Cardiac septum (tissue), 1 donor: ENCODE measurements around the gene TBPL1. TPM values are rescaled to one million over a fixed set of nuclear protein-coding genes. Genes with fewer than 3 reads are reported as not detected.
"Not testable (repeated sequence)": the region's sequence is repeated elsewhere in the genome, so short reads cannot be mapped to it uniquely, and the experiment has no call there.

ENCODE experiments used
- DNase-seq: peaks from one replicate; pipeline ENCODE4 v3.0.0-alpha.2; 2020; ENCODE audit warnings: low spot score
- intact Hi-C: fragments of 100-400 bp; cut with DNase I; formaldehyde crosslinking; loops from one replicate; pipeline ENCODE4 v1.14.0; 2022
- total RNA-seq: library from RNA; stranded (reverse); fragmentation: NEBNext Ultra II Directional; extraction: Animal tissue kit (Norgen Biotek cat#: 25700); gene quantifications from one replicate; pipeline ENCODE4 v1.2.1, GENCODE V29; 2021
- donor health status: DM: no; HTN: no; CAD: no.

TBPL1 gene
- total RNA-seq, 1 donor from 2014 or later = 12.2 TPM

DNA sequence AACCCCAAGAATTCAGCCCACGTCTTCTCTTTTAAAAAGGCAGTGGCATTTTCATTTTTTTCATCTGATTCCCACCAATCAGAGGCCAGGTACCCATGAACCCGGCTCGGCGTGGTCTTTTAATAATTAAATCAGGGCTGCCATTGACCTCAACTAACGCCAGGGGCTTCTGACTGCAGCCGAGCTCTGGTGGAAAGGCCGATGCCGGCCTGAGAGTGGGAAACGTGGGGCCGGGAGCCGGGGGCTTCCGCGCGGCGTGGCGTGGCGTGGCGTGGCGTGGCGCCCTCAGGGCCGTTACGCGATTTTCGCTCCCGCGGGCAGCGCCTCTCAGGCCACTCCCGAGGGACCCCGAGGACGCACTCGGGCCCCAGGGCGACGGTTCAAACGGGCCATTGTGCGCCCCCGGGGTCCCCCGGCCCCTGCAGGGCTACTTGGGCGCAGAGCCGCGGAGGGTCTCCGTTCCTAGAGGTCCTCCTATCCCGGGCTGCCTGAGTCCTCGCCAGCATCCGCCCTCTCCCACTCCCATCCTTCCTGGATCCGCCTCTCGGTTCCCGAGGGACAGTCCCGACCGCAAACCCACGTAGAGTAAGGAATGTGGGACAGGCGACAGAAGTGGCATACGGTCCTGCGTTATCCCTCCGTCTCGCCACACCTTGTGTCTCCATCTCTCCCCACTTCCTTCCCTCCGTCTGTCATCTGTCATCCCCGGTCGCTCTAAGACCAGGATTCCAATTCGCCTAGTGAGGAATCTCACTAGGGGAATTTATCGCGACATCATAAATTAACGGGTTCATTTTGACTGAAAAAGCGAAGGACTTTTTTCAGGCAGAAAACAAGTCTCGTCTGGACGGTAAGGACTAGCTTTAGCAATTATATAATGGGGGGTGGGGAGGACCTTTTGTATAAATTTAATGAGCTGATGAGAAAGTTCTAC lies 876 bp upstream of the TBPL1 start:
- intact Hi-C loops = no loop called here
- DNase-seq = peak; percentile 84

DNA sequence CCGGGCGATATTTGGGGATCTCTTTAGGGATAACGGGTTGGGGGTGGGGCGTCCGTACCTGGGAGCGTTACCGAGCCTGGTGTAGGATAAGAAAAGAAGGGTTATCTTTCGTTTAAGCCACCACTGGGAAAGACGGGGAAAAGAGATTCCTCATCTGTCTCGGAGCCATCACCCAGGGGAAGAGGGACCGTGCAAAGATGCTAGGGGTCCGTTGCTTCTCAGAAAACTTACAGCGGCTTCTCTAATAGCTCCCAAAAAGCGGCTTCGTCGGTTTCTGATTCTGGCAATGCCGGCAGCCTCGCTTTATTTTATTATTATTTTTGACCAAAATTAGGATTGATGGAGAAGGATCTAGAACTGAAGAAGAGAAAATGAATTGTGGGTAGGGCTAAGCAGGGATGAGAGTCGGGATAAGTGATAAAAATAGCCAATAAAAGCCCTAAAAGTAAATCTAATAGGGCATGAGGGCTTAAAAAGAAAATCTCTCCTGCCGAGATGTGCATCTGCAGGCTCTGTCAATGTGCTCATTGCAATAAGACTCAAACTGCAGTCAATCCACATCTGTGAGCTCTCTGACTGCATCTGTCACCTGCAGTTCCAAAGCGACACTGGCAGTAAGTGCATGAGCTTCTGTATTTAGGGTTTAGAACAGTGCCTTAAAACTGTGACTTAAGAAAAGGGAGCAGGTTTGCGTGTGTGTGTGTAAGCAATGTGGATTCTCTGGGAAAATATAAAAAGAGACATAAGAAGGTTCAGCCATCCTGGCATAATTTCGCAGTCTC lies 801 bp downstream of the TBPL1 start:
- intact Hi-C loops = loop anchor here (1.0 kb wide), 1 partner anchor 19 kb away; no protein-coding TSS in a partner anchor
- no peak for DNase-seq

DNA sequence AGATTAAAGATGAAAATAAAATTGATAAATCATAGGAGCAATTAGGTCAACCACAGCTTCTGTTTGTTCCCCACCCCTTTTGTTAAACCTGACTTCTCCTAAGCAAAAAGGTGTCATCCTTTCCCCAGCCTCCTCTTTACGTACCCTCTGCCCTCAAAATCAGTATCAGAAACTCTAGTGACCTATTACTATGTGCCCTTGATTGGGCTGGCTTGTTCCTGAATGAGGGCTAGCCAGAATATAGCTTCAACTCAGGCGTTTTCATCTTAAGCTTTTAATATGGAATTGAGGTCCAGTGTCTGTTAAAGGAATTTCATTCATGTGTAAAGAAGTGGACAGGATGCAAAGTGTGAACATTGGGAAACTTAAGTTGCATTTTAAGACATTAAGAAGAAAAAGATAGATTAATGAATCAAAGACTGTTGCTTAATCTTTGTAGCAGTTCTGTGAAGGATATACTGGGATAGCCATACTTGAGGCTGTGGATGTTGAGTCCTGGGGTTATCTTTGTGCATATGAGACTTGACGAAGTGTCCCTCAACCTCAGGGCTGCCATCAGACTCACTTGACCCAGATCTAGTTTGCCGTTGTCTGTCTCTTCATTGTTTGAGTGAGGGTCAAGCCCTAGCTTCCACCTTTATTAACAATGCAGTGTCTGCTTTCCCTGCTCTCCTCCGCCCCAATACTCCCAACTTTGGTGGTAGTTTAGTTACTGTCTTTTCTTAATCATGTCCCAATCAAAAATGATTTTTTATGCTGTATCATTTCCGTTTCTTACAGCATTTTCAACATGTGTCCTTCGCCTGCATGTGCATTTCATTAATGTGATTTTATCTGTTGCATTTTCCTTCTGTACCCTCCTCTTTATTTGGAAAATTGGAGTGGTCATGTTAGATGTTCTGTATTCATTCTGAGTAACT lies 1.9 kb downstream of the TBPL1 start:
- DNase-seq = no peak

DNA sequence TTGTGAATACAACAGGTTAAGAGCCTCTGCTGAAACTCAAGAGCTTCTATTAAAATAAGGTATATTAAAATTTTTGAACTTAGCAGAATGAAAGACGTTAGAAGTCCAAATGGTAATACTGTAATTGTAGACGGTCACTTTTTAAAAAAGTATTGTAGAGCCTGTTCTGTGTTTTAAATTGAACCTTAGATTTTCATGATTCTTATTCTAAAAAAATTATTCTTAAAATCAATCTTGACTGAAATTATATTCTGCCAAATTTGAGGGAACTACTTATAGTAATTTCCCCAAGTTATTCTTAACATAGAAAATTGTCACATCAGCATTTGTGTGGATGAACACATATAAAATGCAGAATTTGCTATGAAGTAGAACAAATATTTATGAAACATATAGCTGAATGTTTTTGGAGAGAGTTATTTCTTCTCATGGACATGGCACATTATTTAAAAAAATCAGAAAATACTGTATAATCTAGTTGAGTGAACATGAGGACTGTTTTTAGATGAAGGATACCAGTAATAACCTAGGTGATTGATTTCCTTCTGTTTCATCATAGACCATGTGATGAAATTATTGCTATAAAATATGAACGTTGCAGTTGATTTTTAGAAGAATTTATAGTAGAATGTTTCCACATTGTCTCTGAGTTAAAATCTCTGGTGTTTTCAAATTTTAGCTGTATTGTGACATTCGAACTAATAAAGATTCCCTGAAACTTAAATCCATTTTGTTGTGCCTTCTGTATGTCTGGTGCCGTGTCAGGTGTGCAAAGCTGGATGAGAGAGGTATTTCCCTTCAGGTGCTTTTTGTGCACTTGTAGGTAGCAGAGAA lies 2.8 kb downstream of the TBPL1 start:
- intact Hi-C loops = no loop called here
- no peak for DNase-seq

More for the DNA sequence above, 1.9 kb downstream of the TBPL1 start:
- intact Hi-C loops = no loop called here

DNA sequence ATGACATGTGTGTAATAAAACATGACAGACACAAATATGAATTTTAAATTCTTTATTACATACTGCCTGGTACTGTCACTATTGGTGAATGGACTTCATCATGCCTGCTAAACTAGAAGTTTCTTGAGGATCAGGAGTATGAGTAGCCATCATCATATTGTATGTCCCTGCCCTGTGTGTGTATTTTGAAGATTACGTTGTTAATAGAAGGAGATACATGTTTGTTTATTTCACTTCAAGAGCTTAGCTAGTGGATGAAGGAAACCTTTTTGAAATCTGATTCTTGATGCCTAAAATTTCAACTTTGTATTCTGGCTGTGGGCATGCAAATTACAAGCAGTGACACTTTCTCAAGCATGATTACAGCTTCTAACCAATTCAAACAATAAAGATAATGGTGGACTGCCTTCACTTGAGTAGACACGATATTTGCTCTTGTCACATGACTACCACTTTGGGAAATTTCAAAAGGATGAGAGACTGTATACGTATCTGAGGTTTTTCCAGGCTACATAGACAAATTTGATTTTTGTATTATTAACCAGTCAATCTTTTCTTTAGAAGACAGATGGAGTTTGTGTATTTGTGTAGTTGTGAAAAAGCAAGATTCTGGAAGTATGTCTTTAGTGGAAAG lies 3.5 kb downstream of the TBPL1 start:
- DNase-seq = no peak
- intact Hi-C loops = no loop called here

DNA sequence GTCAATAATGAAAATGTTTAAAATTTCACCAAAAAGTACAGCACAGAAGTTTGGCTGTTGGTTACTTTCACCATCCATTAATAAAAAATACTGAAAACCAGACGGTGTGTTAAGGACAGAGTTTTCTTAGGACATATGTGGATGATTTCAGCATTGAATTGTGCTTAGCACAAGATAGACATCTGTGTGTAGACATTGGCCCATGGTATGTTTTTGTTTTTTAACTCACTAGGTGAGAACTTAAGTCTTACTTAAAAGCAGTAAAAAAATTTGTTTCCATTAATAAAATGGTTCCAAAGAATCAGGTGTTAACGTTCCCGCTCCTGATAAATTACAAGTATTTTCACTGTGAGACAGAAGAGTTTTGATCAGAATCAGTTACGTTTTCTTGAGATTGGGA lies 4.2 kb downstream of the TBPL1 start:
- no peak for DNase-seq
- intact Hi-C loops = no loop called here

DNA sequence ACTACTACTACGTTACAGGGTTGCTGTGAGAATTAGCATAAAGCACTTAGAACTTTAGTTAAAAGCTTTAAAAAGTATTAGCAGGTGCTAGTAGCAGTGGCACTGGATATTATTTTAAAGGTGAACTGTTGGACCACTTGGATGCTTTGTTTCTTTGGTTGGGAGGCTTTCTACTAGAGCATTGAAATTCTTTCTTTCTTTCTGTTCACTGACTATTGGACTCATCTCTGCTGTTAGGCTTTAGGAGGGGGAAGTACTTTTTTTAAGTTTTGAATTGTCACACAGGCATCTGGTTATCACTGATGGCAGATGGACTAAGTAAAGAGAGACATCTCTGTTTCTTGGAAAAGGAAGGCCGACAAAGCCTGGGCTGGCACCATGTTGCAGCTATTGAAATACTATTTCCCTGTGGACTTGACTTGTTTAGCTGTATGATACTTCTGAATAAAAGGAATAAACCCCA lies 4.8 kb downstream of the TBPL1 start:
- intact Hi-C loops = no loop called here
- no peak for DNase-seq

DNA sequence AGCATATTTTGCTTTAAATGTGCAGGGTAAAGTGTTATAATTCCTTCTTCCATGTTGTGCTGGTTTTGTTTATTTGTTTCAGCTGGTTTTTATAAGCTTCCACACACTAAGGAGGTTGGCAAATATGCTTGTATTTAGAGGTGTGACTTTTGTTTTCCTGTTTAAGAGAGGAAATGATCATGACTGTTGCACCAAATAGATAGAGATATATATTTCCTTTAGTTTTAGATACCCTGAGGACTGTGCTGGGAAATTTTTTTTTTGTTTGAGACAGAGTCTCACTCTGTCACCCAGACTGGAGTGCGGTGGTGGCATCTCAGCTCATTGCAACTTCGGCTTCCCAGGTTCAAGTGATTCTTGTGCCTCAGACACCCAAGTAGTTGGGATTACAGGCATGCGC lies 5.8 kb downstream of the TBPL1 start:
- DNase-seq = no peak
- intact Hi-C loops = no loop called here

DNA sequence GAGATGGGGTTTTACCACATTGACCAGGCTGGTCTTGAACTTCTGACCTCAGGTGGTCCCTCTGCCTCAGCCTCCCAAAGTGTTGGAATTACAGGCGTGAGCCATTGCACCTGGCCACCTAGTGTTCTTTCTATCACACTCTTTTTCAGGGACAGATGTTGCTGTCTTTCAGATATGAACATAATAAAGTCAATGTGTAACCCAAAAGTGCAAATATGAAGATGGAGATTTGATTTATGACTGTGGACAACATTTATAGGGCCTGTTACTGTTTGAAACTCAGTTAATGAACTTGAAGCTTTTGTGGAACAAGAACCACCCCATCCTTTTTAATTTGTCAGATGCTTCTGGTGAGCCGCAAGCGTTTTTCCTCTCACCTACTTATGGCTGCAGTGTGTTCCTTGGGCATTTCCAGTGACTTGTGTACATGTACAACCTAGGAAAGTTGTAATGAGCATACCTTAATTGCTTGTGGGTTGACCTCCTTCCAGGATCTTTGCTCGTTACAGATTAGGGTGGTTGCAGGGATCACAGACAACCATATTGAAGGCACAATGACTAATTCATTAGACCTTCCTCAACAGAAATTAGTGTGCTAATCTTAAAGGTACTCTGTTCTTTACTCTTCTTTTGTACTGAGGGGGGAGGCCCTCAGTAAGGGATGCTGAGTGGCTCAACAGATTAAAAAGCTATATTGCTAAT lies 6.8 kb downstream of the TBPL1 start:
- intact Hi-C loops = no loop called here
- no peak for DNase-seq

DNA sequence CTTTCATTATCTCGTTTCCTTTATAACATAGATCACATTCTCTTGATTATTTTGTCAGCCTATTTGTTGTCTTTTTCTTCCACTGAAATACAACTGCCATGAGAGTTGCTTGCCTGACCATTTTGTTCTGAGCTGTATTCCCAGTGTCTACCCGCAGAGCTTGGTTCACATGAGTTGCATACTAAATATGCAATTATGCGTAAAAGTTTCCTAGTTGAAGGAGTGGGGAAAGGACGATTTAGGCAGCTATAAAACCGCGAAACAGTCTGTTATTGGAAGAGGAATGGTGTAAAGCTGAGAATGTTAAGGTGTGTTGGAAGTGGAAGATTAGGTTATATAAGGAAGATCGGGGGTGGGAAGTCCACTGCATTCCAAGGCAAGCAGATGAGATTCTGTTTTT lies 8.8 kb downstream of the TBPL1 start:
- intact Hi-C loops = no loop called here
- DNase-seq = no peak

DNA sequence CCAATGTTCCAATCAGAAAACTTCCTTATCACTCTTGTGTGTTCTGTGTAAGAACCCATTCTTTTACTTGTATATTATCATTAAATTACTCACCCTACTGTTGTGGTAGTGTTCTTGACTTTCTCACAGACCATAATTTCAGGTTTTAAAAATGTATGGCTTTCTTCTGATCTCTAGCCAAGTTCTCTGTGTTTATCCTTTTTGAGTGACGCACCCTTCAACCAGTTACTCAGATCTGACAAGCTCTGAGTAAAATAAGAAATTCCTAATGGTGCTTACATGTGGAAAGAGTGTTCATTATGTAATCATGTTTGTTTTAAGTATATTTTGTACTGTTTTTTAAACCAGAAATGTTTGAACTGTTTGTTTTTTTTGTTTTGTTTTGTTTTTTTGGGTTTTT lies 11.0 kb downstream of the TBPL1 start:
- intact Hi-C loops = no loop called here
- no peak for DNase-seq

DNA sequence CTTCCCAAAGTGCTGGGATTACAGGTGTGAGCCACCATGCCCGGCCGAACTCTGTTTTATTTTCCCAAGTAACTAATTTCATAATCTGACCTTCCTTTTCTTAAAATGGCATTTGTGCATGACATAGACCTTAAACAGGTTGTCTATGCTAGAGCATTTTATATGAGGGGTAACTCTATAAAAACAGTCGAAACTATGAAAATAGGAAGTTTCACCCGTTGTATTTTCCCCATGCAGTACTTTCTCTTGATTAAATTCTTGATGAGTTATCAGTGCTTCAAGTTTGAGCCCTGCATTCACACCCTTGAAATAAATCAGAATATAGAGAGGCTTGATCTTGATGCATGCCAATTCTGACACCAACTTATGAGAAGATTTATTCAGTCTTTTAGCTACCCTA lies 11.7 kb downstream of the TBPL1 start:
- intact Hi-C loops = no loop called here
- no peak for DNase-seq

DNA sequence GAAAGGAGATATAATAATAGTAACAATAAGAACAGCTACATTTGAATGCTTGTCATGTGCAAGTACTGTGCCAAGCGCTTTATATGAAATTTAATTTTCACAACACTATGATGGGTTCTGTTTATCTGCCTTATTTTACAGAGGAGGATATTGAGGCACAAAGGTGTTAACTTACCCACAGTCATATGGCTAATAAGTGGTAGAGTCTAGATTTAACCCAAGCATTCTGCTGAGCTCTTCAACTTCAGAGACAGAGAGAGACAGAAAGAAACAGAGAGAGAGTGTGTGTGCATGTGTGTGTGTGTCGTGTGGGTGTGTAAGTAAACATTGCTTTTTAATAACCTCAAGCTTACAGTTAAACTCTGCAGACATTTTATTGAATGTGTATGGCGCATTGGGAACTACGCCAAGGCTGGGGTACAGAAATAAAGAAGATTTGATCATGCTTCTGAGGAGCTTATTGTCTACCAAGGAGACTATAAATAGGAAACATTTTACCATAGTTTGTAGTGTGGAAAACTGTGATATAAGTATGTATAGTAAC lies 12.9 kb downstream of the TBPL1 start:
- intact Hi-C loops = no loop called here
- DNase-seq = no peak

DNA sequence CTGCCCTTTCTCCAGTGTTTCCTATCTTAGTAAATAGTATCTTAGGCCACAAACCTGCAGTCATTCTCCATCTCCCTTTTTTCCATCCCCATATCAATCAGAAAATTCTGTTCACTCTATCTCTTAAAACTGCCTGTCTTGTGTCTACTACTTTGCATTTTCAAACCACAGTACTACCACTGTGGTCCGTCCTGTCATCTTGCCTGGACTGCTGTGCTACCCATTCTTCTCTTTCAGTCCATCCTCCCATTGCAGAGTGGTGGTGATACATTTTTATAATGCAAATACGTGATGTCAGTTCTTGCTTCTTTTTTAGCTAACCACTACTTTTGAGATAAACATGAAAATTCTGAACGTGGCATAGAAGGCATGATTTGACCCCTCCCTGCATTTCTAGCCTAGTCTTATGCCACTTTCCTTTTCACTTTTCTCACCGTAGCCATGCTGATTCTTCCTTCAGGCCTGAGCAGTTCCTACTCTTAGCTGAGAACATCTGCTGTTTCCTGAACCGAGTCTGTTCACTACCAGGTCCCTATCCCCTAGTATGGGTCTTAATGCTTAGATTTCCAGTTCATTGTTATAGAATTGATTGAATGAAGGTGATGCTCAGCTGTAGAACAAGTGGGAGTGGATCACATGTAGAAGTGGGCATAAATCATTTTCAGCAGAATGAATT lies 13.8 kb downstream of the TBPL1 start:
- intact Hi-C loops = no loop called here
- DNase-seq = no peak

DNA sequence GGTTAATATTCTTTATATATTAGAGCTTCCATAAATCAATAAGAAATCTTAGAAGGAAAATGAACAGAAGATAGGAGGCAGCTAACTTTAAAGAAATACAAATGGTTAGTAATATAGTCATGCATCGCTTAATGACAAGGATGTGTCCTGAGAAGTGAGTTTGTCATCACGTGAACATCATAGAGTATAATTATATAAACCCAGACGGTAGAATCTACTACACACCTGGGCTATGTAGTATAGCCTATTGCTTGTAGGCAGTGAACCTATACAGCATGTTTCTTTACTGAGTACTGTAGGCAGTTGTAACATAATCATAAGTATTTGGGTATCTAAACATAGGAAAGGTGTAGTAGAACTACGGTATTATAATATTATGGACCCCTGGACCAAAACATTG lies 14.3 kb downstream of the TBPL1 start:
- intact Hi-C loops = no loop called here
- DNase-seq = no peak

DNA sequence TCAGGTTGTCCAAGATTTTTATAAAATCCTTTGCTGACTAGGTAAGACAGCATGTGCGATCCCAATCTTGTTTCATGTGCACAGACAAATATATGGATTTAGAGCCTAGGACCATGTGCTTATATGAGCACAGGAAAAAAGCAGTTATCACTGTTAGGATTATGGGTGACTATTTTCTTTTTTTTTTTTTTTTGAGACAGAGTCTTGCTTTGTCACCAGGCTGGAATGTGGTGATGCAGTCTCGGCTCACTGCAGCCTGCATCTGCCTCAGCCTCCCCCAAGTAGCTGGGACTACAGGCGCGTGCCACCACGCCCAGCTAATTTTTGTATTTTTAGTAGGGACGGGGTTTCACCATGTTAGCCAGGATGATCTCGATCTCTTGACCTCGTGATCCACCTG lies 14.8 kb downstream of the TBPL1 start:
- intact Hi-C loops, DNase-seq: not testable (repeated sequence)
